D721Med (cell line): ENCODE data around the gene SNAI3.

Source experiments
- DNase-seq: peaks from one replicate; pipeline ENCODE4 v3.0.0; 2011; ENCODE audit warnings: low spot score; ENCODE audit not compliant: insufficient read length
- FAIRE-seq: peaks from 2 replicates; lab custom pipeline; 2011; peaks lifted over from hg19 to GRCh38; lab: Jason Lieb, UNC
- TF ChIP-seq, protein P1 (sequence below): IDR thresholded peaks from 2 replicates; pipeline ENCODE4 v1.5.1; 2012; ENCODE audit warnings: mild to moderate bottlenecking, control low read depth; ENCODE audit not compliant: insufficient read depth; ENCODE audit errors: missing control alignments

The SNAI3 gene

DNA sequence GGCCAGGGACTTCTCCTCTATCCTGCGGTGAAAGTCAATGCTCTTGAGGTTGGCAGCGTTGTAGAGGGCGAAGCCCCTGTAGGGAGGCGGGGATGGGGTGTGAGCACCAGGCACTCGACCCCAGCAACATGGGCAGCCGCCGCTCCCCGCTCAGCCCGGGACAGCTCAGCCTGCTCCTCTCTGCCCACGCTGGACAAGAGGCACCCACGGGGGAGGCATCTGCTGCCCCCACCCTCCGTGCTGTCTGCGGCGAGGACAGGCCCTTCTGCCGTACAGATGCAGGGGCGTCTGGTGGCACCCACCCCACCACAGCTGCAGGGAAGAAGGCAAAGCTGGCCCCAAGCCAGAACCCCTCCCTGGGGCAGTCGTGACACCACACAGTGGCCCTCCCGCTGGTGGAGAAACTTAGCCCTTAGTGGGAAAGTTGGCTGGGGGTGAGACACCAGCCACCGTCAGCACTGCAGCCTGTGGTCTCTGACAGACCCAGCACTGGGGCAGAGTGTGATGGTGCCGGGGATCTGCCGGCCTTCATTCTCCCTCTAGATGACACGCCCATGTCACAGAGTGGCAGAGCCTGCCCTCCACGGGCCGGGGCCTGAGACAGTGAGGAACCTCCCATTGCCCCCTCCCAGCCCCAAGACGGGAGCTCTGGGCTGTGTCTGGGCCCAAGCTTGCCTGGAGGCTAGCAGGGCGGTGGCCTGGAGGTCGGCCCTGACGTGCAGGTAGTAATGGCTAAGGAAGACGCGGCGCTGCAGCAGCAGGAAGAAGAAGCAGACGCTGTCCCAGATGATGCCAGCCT, 39.5 kb upstream of the SNAI3 start:
- TF ChIP-seq, protein P1, sequence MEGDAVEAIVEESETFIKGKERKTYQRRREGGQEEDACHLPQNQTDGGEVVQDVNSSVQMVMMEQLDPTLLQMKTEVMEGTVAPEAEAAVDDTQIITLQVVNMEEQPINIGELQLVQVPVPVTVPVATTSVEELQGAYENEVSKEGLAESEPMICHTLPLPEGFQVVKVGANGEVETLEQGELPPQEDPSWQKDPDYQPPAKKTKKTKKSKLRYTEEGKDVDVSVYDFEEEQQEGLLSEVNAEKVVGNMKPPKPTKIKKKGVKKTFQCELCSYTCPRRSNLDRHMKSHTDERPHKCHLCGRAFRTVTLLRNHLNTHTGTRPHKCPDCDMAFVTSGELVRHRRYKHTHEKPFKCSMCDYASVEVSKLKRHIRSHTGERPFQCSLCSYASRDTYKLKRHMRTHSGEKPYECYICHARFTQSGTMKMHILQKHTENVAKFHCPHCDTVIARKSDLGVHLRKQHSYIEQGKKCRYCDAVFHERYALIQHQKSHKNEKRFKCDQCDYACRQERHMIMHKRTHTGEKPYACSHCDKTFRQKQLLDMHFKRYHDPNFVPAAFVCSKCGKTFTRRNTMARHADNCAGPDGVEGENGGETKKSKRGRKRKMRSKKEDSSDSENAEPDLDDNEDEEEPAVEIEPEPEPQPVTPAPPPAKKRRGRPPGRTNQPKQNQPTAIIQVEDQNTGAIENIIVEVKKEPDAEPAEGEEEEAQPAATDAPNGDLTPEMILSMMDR: no peak

DNA sequence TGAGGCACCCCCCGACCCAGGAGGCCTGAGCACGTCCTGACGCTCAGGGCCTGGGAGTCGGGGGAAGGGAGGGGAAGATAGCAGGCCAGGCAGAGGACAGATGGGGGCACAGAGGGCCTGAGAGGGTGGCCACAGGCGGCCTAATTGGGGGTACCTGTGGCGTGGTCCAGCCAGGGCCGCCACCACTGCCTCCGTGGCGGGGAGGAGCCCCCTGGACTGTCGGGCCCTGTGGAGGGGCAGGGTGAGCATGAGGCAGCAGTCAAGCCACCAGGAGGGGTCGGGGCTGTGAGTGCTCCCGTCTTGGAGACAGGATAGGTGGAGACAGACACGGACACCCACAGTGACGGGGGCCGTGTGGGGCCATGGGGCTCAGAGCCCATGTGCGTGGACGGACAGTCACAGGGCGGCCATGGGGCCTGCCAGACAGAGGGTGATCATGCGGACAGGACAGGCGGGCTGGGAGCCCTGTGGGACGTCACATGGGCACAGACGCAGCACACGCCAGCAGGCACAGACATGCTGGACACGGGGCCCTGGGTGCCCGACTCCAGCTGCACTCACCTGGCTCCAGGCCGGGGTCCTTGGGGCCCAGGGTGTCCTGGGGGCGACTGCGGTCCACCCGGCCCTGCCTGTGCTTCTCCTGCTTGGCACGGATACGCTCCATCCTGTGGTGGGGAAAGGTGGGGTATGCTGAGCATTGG, 38.7 kb upstream of the SNAI3 start:
- no peak for FAIRE-seq
- TF ChIP-seq, protein P1: no peak
- DNase-seq: no peak

More for the DNA sequence above, 39.5 kb upstream of the SNAI3 start:
- FAIRE-seq (no peak), DNase-seq (no peak)

DNA sequence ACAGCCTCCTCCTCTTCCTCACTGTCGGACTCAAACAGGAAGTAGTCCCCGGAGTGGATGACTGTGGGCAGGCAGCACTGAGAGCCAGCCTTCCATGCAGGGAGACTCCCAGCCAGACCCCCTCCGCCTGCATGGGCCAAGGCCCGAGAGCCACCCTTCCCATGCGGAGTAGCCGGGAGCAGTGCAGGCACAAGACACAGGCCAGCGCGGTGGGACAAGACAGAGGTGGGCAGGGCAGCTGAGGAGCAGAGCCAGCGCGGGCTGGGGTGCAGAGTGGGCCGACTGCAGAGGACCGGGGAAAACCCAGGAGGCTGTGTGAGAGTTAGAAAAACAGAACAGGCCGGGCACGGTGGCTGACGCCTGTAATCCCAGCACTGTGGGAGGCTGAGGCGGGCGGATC, 37.6 kb upstream of the SNAI3 start:
- TF ChIP-seq, protein P1: no peak
- DNase-seq (no peak), FAIRE-seq (no peak)

DNA sequence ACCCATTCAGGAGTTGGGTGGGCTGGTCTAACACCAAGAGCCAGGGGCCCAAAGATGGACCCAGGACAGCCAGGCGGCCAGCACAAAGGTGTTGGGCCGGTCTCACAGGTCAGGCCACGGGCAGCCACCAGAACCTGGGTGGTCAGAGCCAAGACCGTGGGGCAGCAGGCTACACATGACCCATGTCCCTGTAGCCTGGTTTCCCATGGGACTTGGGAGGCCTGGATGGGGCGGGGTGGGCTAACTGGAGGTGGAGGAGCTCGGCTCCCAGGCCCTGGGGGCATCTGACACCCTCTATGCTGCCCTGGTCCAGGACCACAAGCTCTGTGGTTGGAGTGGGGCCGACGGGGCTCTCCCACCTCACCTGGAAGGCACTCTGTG, 37.2 kb upstream of the SNAI3 start:
- TF ChIP-seq, protein P1: no peak
- FAIRE-seq (no peak), DNase-seq (no peak)

DNA sequence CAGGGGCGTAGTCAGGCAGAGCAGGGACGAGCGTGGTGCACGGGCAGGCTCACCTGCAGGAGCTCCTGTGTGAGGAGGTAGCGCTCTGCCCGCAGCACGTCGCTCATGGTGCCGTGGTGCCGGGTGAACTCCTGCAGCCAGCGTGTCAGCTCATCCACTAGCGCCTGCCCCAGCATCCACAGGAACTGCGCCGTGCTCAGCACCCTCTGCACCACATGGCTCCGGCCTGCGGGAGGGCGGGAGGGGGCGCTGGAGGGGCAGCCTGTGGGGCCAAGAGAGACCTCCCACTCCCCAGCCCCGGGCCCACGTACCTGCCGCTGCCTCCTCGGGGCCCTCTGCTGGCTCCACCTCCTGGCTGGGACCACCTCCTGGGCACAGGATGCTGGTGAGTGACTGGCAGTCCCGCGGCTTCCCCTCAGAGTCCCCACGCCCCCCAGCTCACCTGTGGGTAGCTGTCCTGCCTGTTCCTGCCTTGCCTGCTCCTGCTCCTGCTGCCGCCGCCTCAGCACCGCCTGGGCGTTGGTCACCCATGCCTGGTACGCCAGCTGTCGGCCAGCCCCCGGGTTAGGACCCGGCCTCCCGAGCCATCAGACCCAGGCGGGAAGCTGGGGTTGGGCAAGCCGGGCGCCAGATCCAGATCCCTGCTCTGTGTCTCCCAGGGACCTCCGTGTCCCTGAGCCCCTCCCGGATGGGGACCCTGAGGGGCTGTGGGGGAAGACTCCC, 36.6 kb upstream of the SNAI3 start:
- no peak for FAIRE-seq
- DNase-seq: no peak
- TF ChIP-seq, protein P1: no peak

DNA sequence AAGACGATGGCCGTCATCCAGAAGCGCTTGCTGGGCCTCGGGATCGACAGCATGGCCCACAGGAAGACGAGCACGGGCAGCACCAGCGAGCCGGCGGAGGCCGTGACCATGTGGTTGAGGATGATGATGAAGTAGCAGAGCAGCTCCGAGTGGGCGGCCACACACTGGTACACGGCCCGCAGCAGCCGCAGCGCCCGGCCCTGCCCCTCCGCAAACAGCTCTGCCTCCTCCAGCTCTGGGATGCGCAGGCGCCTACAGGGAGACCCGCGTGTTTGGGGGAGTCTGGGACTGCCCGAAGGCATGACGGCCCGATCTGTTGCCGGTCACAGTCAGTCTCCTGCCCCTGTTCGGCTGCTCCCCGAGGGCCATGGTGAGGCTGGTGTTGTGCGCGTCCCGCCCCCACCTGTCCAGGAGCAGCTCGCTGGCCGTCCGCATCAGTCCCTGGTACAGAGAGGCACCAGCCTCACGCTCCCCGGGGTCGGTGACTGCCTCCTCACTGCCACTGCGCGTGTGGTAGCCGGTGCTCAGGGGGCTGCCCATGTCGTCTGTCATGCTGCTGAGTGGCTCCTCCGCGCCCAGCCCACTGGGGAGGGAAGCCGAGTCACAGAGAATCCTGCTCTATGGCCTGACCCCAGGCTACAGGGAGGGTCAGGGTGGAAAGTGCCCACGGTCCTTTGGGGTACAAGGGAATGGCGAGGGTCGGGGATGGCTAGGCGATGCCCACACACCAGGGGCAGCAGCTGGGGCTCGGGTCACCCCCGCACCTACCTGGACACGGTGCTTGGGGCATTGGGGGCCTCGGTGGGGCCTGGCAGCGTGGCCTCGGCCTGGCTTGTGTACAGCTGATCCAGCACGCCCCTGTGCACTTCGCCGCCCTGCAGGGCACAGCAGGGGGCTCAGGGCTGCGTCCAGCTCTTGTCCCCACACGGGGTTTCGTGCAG, 35.8 kb upstream of the SNAI3 start:
- no peak for FAIRE-seq
- TF ChIP-seq, protein P1: no peak

More for the DNA sequence above, 35.8 kb upstream of the SNAI3 start:
- no peak for DNase-seq
